H1 (cell line): ENCODE measurements around the gene ZSCAN12. TPM values are rescaled to one million over a fixed set of nuclear protein-coding genes. Genes with fewer than 3 reads are reported as not detected.
A peak's percentile ranks its signal among the peaks of the same experiment; 100 is the strongest.

Source experiments
- CTCF ChIA-PET: fragments of 300-600 bp; sonication (Branson Sonifier 250); formaldehyde crosslinking; loops from one replicate; lab custom pipeline; 2021; ENCODE audit not compliant: partially characterized antibody; lab: Charles Lee
- POLR2A ChIA-PET: fragments of 300-600 bp; sonication (Branson Sonifier 250); formaldehyde crosslinking; loops from one replicate; lab custom pipeline; 2021; ENCODE audit warnings: inconsistent platforms; ENCODE audit not compliant: partially characterized antibody; lab: Charles Lee
- DNase-seq, 2 experiments: peaks; one replicate each; pipeline versions ENCODE4 v3.0.0 to v3.0.0-alpha.2; 2010 to 2022; ENCODE audit warnings: low spot score in 2 of 2, low read depth in 1 of 2, mixed read lengths in 1 of 2
- FAIRE-seq: peaks from 2 replicates; lab custom pipeline; 2011; peaks lifted over from hg19 to GRCh38; lab: Jason Lieb, UNC
- H2AFZ ChIP-seq: 2 replicates; pipeline ENCODE4 v1.8.1; 2012; ENCODE audit warnings: low read length, inconsistent platforms
- H2AK5ac ChIP-seq: 2 replicates; pipeline ENCODE4 v1.6.1; 2013; ENCODE audit warnings: low read depth, low read length
- H2BK120ac ChIP-seq: replicated peaks from 2 replicates; pipeline ENCODE3; 2013; ENCODE audit warnings: low read depth, low read length, inconsistent platforms
- H2BK12ac ChIP-seq: 2 replicates; pipeline ENCODE4 v1.6.1; 2013; ENCODE audit warnings: low read depth, low read length
- H2BK15ac ChIP-seq: 2 replicates; pipeline ENCODE4 v1.6.1; 2013; ENCODE audit warnings: low read length
- H2BK20ac ChIP-seq: 2 replicates; pipeline ENCODE4 v1.6.1; 2013; ENCODE audit warnings: low read length
- H2BK5ac ChIP-seq: 2 replicates; pipeline ENCODE4 v1.6.1; 2013; ENCODE audit warnings: low read depth, low read length
- H3K14ac ChIP-seq: 2 replicates; pipeline ENCODE4 v1.6.1; 2013; ENCODE audit warnings: inconsistent platforms; ENCODE audit not compliant: insufficient read length
- H3K18ac ChIP-seq: 2 replicates; pipeline ENCODE4 v1.6.1; 2013; ENCODE audit warnings: low read length; ENCODE audit errors: extremely low read depth
- H3K23ac ChIP-seq: 2 replicates; pipeline ENCODE4 v1.6.1; 2013; ENCODE audit warnings: inconsistent platforms; ENCODE audit not compliant: insufficient read length
- H3K23me2 ChIP-seq: 2 replicates; pipeline ENCODE4 v1.6.1; 2013; ENCODE audit warnings: low read depth, low read length
- H3K27ac ChIP-seq: 2 replicates; pipeline ENCODE4 v1.6.1; 2011; ENCODE audit warnings: low read depth, low read length, inconsistent platforms
- H3K27me3 ChIP-seq, 4 experiments: replicated peaks in 1 of 4; 1 replicate in 1 of 4; 2 replicates in 3 of 4; pipeline versions ENCODE4 v1.6.1 to v1.8.1; 2011 to 2013; ENCODE audit warnings: low read length in 3 of 4, mild to moderate bottlenecking in 3 of 4, inconsistent platforms in 2 of 4, mixed read lengths in 2 of 4, moderate library complexity in 1 of 4; ENCODE audit not compliant: control insufficient read depth in 3 of 4, insufficient read depth in 3 of 4; ENCODE audit errors: extremely low read depth in 1 of 4
- H3K36me3 ChIP-seq, 4 experiments: 2 replicates each; pipeline versions ENCODE4 v1.6.1 to v1.8.1; 2011 to 2013; ENCODE audit warnings: mild to moderate bottlenecking in 4 of 4, low read length in 3 of 4, moderate library complexity in 2 of 4, control low read depth in 1 of 4, inconsistent platforms in 1 of 4; ENCODE audit not compliant: insufficient read depth in 4 of 4, control insufficient read depth in 2 of 4
- H3K4ac ChIP-seq: replicated peaks from 2 replicates; pipeline ENCODE3; 2013; ENCODE audit warnings: low read length, low read depth, mixed read lengths, inconsistent platforms; ENCODE audit not compliant: insufficient read length
- H3K4me1 ChIP-seq, 4 experiments: replicated peaks in 1 of 4; 1 replicate in 1 of 4; 2 replicates in 3 of 4; pipeline versions ENCODE4 v1.6.1 to v1.8.1; 2011 to 2013; ENCODE audit warnings: low read length in 3 of 4, inconsistent platforms in 2 of 4, mixed read lengths in 1 of 4; ENCODE audit not compliant: insufficient read depth in 4 of 4, control insufficient read depth in 3 of 4
- H3K4me2 ChIP-seq, 2 experiments: 2 replicates each; pipeline versions ENCODE4 v1.6.1 to v1.8.1; 2011 to 2013; ENCODE audit warnings: low read depth in 2 of 2, low read length in 2 of 2, control low read depth in 1 of 2, inconsistent platforms in 1 of 2, mild to moderate bottlenecking in 1 of 2; ENCODE audit not compliant: insufficient read depth in 1 of 2
- H3K4me3 ChIP-seq, 4 experiments: fragments of 200-600, 300-600 bp in 1 of 4; sonication (generic), shearing (Covaris generic), sonication (Bioruptor Twin) in 1 of 4; 2 replicates each; pipeline versions ENCODE4 v1.5.1 to v1.8.1; 2011 to 2016; ENCODE audit warnings: low read length in 4 of 4, low read depth in 3 of 4, control low read depth in 2 of 4, inconsistent platforms in 2 of 4, mild to moderate bottlenecking in 2 of 4, mixed read lengths in 1 of 4, moderate library complexity in 1 of 4; ENCODE audit not compliant: insufficient read depth in 2 of 4; ENCODE audit errors: extremely low read depth in 1 of 4
- H3K56ac ChIP-seq: replicated peaks from 2 replicates; pipeline ENCODE3; 2013; ENCODE audit warnings: low read depth, mild to moderate bottlenecking, mixed read lengths, low read length, inconsistent platforms; ENCODE audit not compliant: insufficient read length
- H3K79me1 ChIP-seq: 2 replicates; pipeline ENCODE4 v1.6.1; 2013; ENCODE audit warnings: low read depth, low read length, control low read depth
- H3K79me2 ChIP-seq, 2 experiments: 2 replicates each; pipeline versions ENCODE4 v1.6.1 to v1.8.1; 2012 to 2013; ENCODE audit warnings: low read length in 2 of 2, mild to moderate bottlenecking in 2 of 2, inconsistent platforms in 1 of 2; ENCODE audit not compliant: insufficient read depth in 2 of 2, control insufficient read depth in 1 of 2
- H3K9ac ChIP-seq, 4 experiments: replicated peaks in 1 of 4; 1 replicate in 1 of 4; 2 replicates in 3 of 4; pipeline versions ENCODE4 v1.6.1 to v1.8.1; 2011 to 2013; ENCODE audit warnings: low read depth in 3 of 4, low read length in 3 of 4, control low read depth in 2 of 4, mild to moderate bottlenecking in 2 of 4, moderate library complexity in 2 of 4, inconsistent platforms in 1 of 4; ENCODE audit errors: extremely low read depth in 1 of 4
- H3K9me3 ChIP-seq, 2 experiments: 2 replicates each; pipeline versions ENCODE4 v1.6.1 to v1.8.1; 2012 to 2013; ENCODE audit warnings: mild to moderate bottlenecking in 2 of 2, moderate library complexity in 2 of 2, control low read depth in 1 of 2, inconsistent platforms in 1 of 2, low read depth in 1 of 2, low read length in 1 of 2, mixed read lengths in 1 of 2; ENCODE audit not compliant: insufficient read depth in 2 of 2
- H4K20me1 ChIP-seq, 2 experiments: replicated peaks in 1 of 2; 2 replicates each; pipeline versions ENCODE3 to v1.8.1; 2011 to 2013; ENCODE audit warnings: inconsistent platforms in 2 of 2, low read length in 2 of 2, mild to moderate bottlenecking in 1 of 2; ENCODE audit not compliant: insufficient read depth in 2 of 2, control insufficient read depth in 1 of 2
- H4K5ac ChIP-seq: 2 replicates; pipeline ENCODE4 v1.6.1; 2013; ENCODE audit warnings: low read length, low read depth, mixed read lengths, inconsistent platforms; ENCODE audit not compliant: insufficient read length
- H4K8ac ChIP-seq: 2 replicates; pipeline ENCODE4 v1.8.0; 2013; ENCODE audit warnings: mild to moderate bottlenecking, moderate library complexity, low read length, inconsistent platforms; ENCODE audit not compliant: insufficient read depth; ENCODE audit errors: extremely low read depth
- H4K91ac ChIP-seq: replicated peaks from 2 replicates; pipeline ENCODE3; 2013; ENCODE audit warnings: low read length, mixed read lengths, inconsistent platforms; ENCODE audit not compliant: insufficient read length
- ASH2L ChIP-seq: fragments of 200-600, 300-600 bp; sonication (generic); IDR thresholded peaks from one replicate; pipeline ENCODE4 v1.7.1; 2017; ENCODE audit warnings: low read length
- ATF2 ChIP-seq: IDR thresholded peaks from 2 replicates; pipeline ENCODE4 v1.6.1; 2012; ENCODE audit warnings: low read length, inconsistent platforms
- CBX5 ChIP-seq: fragments of 300-800, 300-1000 bp; sonication (generic); IDR thresholded peaks from 2 replicates; pipeline ENCODE4 v1.7.1; 2016; ENCODE audit warnings: antibody characterized with exemption, low read length, low read depth
- CBX8 ChIP-seq: fragments of 300-800, 300-1000 bp; sonication (generic); IDR thresholded peaks from 2 replicates; pipeline ENCODE4 v1.7.1; 2016; ENCODE audit warnings: low read depth, low read length, borderline replicate concordance
- CHD1 ChIP-seq: IDR thresholded peaks from 2 replicates; pipeline ENCODE4 v1.6.1; 2012; ENCODE audit warnings: low read depth, low read length, improper control_type of control experiment
- MAFK ChIP-seq: IDR thresholded peaks from 2 replicates; pipeline ENCODE4 v1.6.1; 2012; ENCODE audit warnings: low read depth, mild to moderate bottlenecking, improper control_type of control experiment, low read length
- NANOG ChIP-seq: IDR thresholded peaks from 2 replicates; pipeline ENCODE4 v1.6.1; 2011; ENCODE audit warnings: low read length, low read depth, mild to moderate bottlenecking, inconsistent platforms; ENCODE audit not compliant: insufficient read depth, poor library complexity, severe bottlenecking
- SP4 ChIP-seq: IDR thresholded peaks from 2 replicates; pipeline ENCODE4 v1.6.1; 2012; ENCODE audit warnings: low read length, inconsistent platforms
- SRF ChIP-seq: IDR thresholded peaks from 2 replicates; pipeline ENCODE4 v1.6.1; 2011; ENCODE audit warnings: mild to moderate bottlenecking, low read depth, low read length, moderate library complexity
- TEAD4 ChIP-seq: IDR thresholded peaks from 2 replicates; pipeline ENCODE4 v1.6.1; 2012; ENCODE audit warnings: low read depth, low read length, inconsistent platforms, mixed read lengths
- ZNF274 ChIP-seq: IDR thresholded peaks from 2 replicates; pipeline ENCODE4 v1.7.0; 2012; ENCODE audit warnings: low read length, borderline replicate concordance; ENCODE audit errors: extremely low read depth
- WGBS, 2 experiments: shearing (Covaris generic) in 1 of 2; methylation state at CpG; one replicate each; pipeline versions ENCODE4 v1.1.6 to v1.1.7; 2013 to 2015; ENCODE audit warnings: low lambda C conversion rate in 2 of 2, mixed read lengths in 2 of 2, inconsistent platforms in 1 of 2, low coverage in 1 of 2, missing lambda C conversion rate in 1 of 2; ENCODE audit not compliant: insufficient replicate concordance in 2 of 2, insufficient coverage in 1 of 2, insufficient read length in 1 of 2; ENCODE audit errors: extremely low coverage in 1 of 2, missing lambda C conversion rate in 1 of 2; 5-methylcytosine and 5-hydroxymethylcytosine counted together
- polyA plus RNA-seq, 7 experiments: library from polyadenylated mRNA; depleted of rRNA in 3 of 7; stranded (reverse) in 5 of 7; unstranded in 2 of 7; fragments of >200 nt in 5 of 7; fragments of 200-250 nt in 2 of 7; gene quantifications; 1 replicate in 5 of 7; 2 replicates in 1 of 7; 4 replicates in 1 of 7; pipeline versions ENCODE4 v1.2.1 to v1.2.3, GENCODE V29; 2011 to 2013; ENCODE audit warnings: missing spikeins in 2 of 7, mixed read lengths in 2 of 7
- total RNA-seq: library from RNA; stranded (reverse); fragmentation: NEBNext Ultra II Directional; extraction: Animal tissue kit (Norgen Biotek cat#: 25700); gene quantifications from 2 replicates; pipeline ENCODE4 v1.2.1, GENCODE V29; 2021

ZSCAN12 gene
- total and polyA plus RNA-seq, 2 of the 8 experiments (the other 6 are each of a cell fraction or from before 2014, with no cell fraction given): 2.2 to 9.6 TPM

- H4K5ac ChIP-seq: peak overlapping the region; percentile 74
- no peak overlapping the region for H2BK20ac ChIP-seq
- H3K4me2 ChIP-seq: peak overlapping the region; percentile 81 to 98
- peak overlapping the region; percentile 86 to 95 (median 91) for H3K4me3 ChIP-seq
- no peaks in the 10 kb centered on the region for H3K79me1 ChIP-seq
- H3K23me2 ChIP-seq: peaks cover 2% of the 10 kb centered on the region; the same call in 1 of the 2 replicates
- H4K91ac ChIP-seq: peak overlapping the region; percentile 46
- H3K56ac ChIP-seq: no peak overlapping the region
- H3K4me1 ChIP-seq: no peaks in the 10 kb centered on the region
- peak overlapping the region; percentile 80; the same call in 1 of the 2 replicates for H3K18ac ChIP-seq
- H2AFZ ChIP-seq: peak overlapping the region; percentile 36; the same call in 1 of the 2 replicates
- no peak overlapping the region for H3K23ac ChIP-seq
- peak overlapping the region; percentile 88; the same call in 1 of the 2 replicates for H4K8ac ChIP-seq
- WGBS, 2 experiments: 47% methylated on average over 12 of the region's 12 CpGs; no CpG with 5 or more reads in 1 of the 2 experiments
- H3K79me2 ChIP-seq: no peaks in the 10 kb centered on the region; a peak in 1 of 4 replicates
- ChIA-PET POLR2A (interaction anchor here (0.5 to 3.6 kb wide), 46 partner anchors 8 to 525 kb away, joined by 3 to 36 read pairs (median 4); partner anchors contain the start of genes PGBD1, ZKSCAN3, ZKSCAN4 and ZKSCAN8), CTCF (interaction anchor here (0.8 to 2.5 kb wide), 6 partner anchors 11 to 52 kb away, joined by 3 to 9 read pairs (median 4); partner anchors contain the start of gene ZKSCAN3)
- peak overlapping the region; percentile 69 to 92 (median 87) for H3K9ac ChIP-seq
- 0 out of 4 replicates have a peak, but pooled peaks cover 0 to under 1% of the 10 kb centered on the region in 2 experiments for H3K9me3 ChIP-seq
- H2BK5ac ChIP-seq: peak overlapping the region; percentile 71
- no peaks in the 10 kb centered on the region for H3K36me3 ChIP-seq
- no peaks in the 10 kb centered on the region for H3K27me3 ChIP-seq
- peak overlapping the region; percentile 76 for H3K4ac ChIP-seq
- DNase-seq (no peak), FAIRE-seq (peak; percentile 98)
- H2AK5ac ChIP-seq: no peak overlapping the region
- H2BK120ac ChIP-seq: peak overlapping the region; percentile 47
- H3K27ac ChIP-seq: peak overlapping the region; percentile 95; the same call in 1 of the 2 replicates
- no peak overlapping the region; the same call in 1 of the 2 replicates for H2BK12ac ChIP-seq
- H3K14ac ChIP-seq: no peak overlapping the region
- no peak overlapping the region for H2BK15ac ChIP-seq
- no peaks in the 10 kb centered on the region for H4K20me1 ChIP-seq
- TF ChIP-seq MAFK (no peak), TEAD4 (no peak), CBX5 (no peak), SP4 (no peak), ASH2L (no peak), SRF (peak; percentile 57; the same call in 1 of the 2 replicates), CHD1 (no peak), ATF2 (no peak), NANOG (no peak), CBX8 (no peak), ZNF274 (no peak)
Measured at GRCh38 chr6:28335040-28335563, 64.4 kb downstream of the ZSCAN12 start.
